SK-N-MC (cell line): Measurements from ENCODE around the gene SMG6.

Experiments
- EZH2 ChIP-seq: fragments of 200-600 bp; sonication (generic); IDR thresholded peaks from one replicate; pipeline ENCODE4 v1.6.1; 2017; ENCODE audit warnings: antibody characterized with exemption
- FOXP2 ChIP-seq: optimal IDR thresholded peaks from 2 replicates; pipeline ENCODE3; 2011; ENCODE audit warnings: mild to moderate bottlenecking, moderate library complexity; ENCODE audit not compliant: insufficient read depth; ENCODE audit errors: extremely low read length, control extremely low read depth
- POLR2AphosphoS5 ChIP-seq: IDR thresholded peaks from 2 replicates; pipeline ENCODE4 v1.6.1; 2012; ENCODE audit warnings: mild to moderate bottlenecking, low read depth, low read length, borderline replicate concordance

DNA sequence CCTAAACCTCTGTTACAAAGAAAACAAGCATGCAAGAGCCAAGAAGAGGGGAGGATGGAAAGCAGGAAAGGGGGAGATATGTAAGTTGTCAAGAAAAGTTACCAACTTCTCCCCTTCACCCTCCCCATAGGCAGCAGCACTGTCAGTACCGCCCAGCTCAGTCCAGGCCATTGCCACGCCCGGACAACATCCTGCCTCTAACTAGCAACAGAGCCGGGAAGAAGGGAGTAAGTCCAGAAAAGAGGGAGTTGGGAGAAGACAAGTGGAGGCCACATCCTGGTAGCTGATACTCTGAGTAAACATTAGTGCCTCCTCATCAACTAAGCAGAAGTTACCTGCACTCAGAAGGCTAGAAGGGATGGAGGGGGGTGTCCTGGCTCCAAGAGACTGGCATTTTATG, 113.6 kb downstream of the SMG6 start:
- TF ChIP-seq POLR2AphosphoS5: no peak
- no peak for TF ChIP-seq EZH2
- no peak for TF ChIP-seq FOXP2
